Natural killer cell (primary cell): ENCODE measurements around the gene LYZL1. TPM values are rescaled to one million over a fixed set of nuclear protein-coding genes. Genes with fewer than 3 reads are reported as not detected.

Experiments used
- ATAC-seq, 3 donors: fragments of 150-1000 bp in 2 of 3; fragments of 200-7000 bp in 1 of 3; cut with Tn5 transposase; 1 replicate in 1 of 3; 2 replicates in 2 of 3; pipeline ENCODE4 v1.10.0; 2021; ENCODE audit warnings: mild to moderate bottlenecking in 2 of 3, moderate library complexity in 2 of 3
- DNase-seq, 2 donors: peaks; one replicate each; pipeline versions ENCODE4 v3.0.0 to v3.0.0-alpha.2; 2013 to 2021; ENCODE audit warnings: mixed read lengths in 1 of 2
- H3K27ac ChIP-seq: one replicate; pipeline ENCODE4 v1.5.1; 2013; ENCODE audit warnings: mild to moderate bottlenecking, low read length
- H3K27me3 ChIP-seq: one replicate; pipeline ENCODE4 v1.6.1; 2013; ENCODE audit warnings: low read length; ENCODE audit not compliant: control insufficient read depth, insufficient read depth
- H3K36me3 ChIP-seq: one replicate; pipeline ENCODE4 v1.6.1; 2013; ENCODE audit warnings: low read length; ENCODE audit not compliant: control insufficient read depth, insufficient read depth
- H3K4me1 ChIP-seq: one replicate; pipeline ENCODE4 v1.6.1; 2013; ENCODE audit warnings: low read length; ENCODE audit not compliant: control insufficient read depth, insufficient read depth
- H3K4me3 ChIP-seq: one replicate; pipeline ENCODE4 v1.5.1; 2013; ENCODE audit warnings: low read length
- H3K9me3 ChIP-seq: one replicate; pipeline ENCODE4 v1.6.1; 2013; ENCODE audit warnings: low read length; ENCODE audit not compliant: control insufficient read depth, insufficient read depth
- H3K27ac Mint-ChIP-seq, 2 donors: one replicate each; pipeline ENCODE4 v1.8.0; 2022; ENCODE audit warnings: mild to moderate bottlenecking in 2 of 2, mixed read lengths in 2 of 2, moderate library complexity in 1 of 2
- H3K27me3 Mint-ChIP-seq, 2 donors: one replicate each; pipeline ENCODE4 v1.8.0; 2022; ENCODE audit warnings: low read depth in 2 of 2, mixed read lengths in 2 of 2
- H3K36me3 Mint-ChIP-seq: one replicate; pipeline ENCODE4 v1.8.0; 2022; ENCODE audit warnings: mixed read lengths
- H3K4me1 Mint-ChIP-seq, 2 donors: one replicate each; pipeline ENCODE4 v1.8.0; 2022; ENCODE audit warnings: mixed read lengths in 2 of 2
- H3K4me3 Mint-ChIP-seq: one replicate; pipeline ENCODE4 v1.8.0; 2022; ENCODE audit warnings: mild to moderate bottlenecking, moderate library complexity, mixed read lengths
- H3K9me3 Mint-ChIP-seq, 2 donors: one replicate each; pipeline ENCODE4 v1.8.0; 2022; ENCODE audit warnings: mixed read lengths in 2 of 2
- WGBS: methylation state at CpG from one replicate; pipeline ENCODE4 v1.1.7; 2013; ENCODE audit warnings: missing lambda C conversion rate; ENCODE audit not compliant: insufficient coverage; 5-methylcytosine and 5-hydroxymethylcytosine counted together
- intact Hi-C: fragments of 100-400 bp; cut with micrococcal nuclease; formaldehyde crosslinking; loops from one replicate; pipeline ENCODE4 v1.14.2; 2022
- total RNA-seq, 4 donors: library from RNA; stranded (reverse); fragments of 120-200 nt in 1 of 4; gene quantifications; one replicate each; pipeline versions ENCODE4 v1.2.3 to v1.2.4, GENCODE V29; 2013 to 2022
- TF ChIP-seq, protein P1 (sequence below): fragments of 200-600 bp; IDR thresholded peaks from one replicate; pipeline ENCODE4 v1.8.0; 2022; ENCODE audit warnings: antibody characterized with exemption

The LYZL1 gene
- total RNA-seq, 3 donors from 2014 or later (not counting 1 experiment from before 2014, with no cell fraction given), result not detected

DNA sequence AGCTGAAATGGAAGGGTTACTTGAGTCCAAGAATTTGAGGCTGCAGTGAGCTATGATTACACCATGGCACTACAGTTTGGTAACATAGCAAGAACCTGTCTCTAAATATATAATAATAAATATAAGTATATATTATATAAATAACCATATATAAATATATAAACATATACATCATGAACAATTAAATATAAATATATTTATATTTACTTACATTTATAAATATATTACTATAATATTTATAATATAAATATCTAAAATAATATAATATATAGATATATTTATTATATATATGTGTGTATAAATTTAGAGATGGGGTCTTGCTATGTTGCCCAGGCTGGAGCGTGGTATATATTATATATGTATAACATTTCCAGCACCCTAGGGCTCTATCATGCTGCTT, 42.4 kb upstream of the LYZL1 start:
- intact Hi-C loops, result no loop called here
- H3K9me3 Mint-ChIP-seq, result no peaks in the 10 kb centered on the region
- no peak overlapping the region for H3K4me3 Mint-ChIP-seq
- H3K36me3 Mint-ChIP-seq, result no peaks in the 10 kb centered on the region
- no CpG with 5 or more reads among the region's 1 CpG for WGBS
- no peaks in the 10 kb centered on the region for H3K4me1 Mint-ChIP-seq
- TF ChIP-seq, protein P1, sequence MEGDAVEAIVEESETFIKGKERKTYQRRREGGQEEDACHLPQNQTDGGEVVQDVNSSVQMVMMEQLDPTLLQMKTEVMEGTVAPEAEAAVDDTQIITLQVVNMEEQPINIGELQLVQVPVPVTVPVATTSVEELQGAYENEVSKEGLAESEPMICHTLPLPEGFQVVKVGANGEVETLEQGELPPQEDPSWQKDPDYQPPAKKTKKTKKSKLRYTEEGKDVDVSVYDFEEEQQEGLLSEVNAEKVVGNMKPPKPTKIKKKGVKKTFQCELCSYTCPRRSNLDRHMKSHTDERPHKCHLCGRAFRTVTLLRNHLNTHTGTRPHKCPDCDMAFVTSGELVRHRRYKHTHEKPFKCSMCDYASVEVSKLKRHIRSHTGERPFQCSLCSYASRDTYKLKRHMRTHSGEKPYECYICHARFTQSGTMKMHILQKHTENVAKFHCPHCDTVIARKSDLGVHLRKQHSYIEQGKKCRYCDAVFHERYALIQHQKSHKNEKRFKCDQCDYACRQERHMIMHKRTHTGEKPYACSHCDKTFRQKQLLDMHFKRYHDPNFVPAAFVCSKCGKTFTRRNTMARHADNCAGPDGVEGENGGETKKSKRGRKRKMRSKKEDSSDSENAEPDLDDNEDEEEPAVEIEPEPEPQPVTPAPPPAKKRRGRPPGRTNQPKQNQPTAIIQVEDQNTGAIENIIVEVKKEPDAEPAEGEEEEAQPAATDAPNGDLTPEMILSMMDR, result no peak
- peaks cover 7 to 8% of the 10 kb centered on the region in 2 donors for H3K27me3 Mint-ChIP-seq
- DNase-seq, result no peak
- no peaks in the 10 kb centered on the region for H3K36me3 ChIP-seq
- H3K9me3 ChIP-seq, result no peaks in the 10 kb centered on the region
- no peak for ATAC-seq
- no peak overlapping the region for H3K27ac ChIP-seq
- no peak overlapping the region for H3K4me3 ChIP-seq
- H3K4me1 ChIP-seq, result no peaks in the 10 kb centered on the region
- H3K27ac Mint-ChIP-seq, result no peak overlapping the region
- no peaks in the 10 kb centered on the region for H3K27me3 ChIP-seq

DNA sequence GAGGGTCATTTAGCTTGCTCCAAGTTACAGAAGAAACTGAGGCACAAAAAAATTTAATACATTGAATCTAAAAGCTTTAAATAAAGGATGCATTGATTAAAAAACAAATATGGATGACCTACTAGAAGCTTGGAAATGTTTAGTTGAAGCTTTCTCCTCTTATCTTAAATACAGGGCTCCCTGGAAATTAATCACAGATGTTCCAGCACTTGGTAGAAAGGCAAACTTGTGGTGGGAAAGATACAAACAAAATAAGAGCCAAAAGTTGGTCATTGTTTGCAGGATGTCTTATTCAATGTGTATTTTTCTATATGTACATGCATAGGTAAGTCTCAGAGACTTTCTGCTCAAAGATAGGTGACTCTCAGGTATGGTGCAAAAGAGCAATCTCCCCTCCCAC, 40.7 kb upstream of the LYZL1 start:
- intact Hi-C loops, result no loop called here
- Histone ChIP-seq H3K27ac (no peak overlapping the region), H3K36me3 (no peaks in the 10 kb centered on the region), H3K4me1 (no peaks in the 10 kb centered on the region), H3K9me3 (no peaks in the 10 kb centered on the region), H3K4me3 (no peak overlapping the region), H3K27me3 (no peaks in the 10 kb centered on the region)
- H3K4me3 Mint-ChIP-seq, result no peak overlapping the region
- no peaks in the 10 kb centered on the region for H3K4me1 Mint-ChIP-seq
- no peak for ATAC-seq
- H3K36me3 Mint-ChIP-seq, result no peaks in the 10 kb centered on the region
- TF ChIP-seq, protein P1, result no peak
- H3K27ac Mint-ChIP-seq, result no peak overlapping the region
- no peaks in the 10 kb centered on the region for H3K9me3 Mint-ChIP-seq
- H3K27me3 Mint-ChIP-seq, result peaks cover 5 to 8% of the 10 kb centered on the region in 2 donors
- DNase-seq, result no peak

- DNase-seq (no peak), ATAC-seq (no peak)
- 91% methylated on average over 5 of the region's 5 CpGs for WGBS
- Mint-ChIP-seq H3K27ac (no peak overlapping the region), H3K4me1 (no peaks in the 10 kb centered on the region), H3K27me3 (peaks cover 11 to 14% of the 10 kb centered on the region in 2 donors), H3K4me3 (no peak overlapping the region), H3K36me3 (no peaks in the 10 kb centered on the region), H3K9me3 (no peaks in the 10 kb centered on the region)
- TF ChIP-seq, protein P1, result no peak
- Histone ChIP-seq H3K27me3 (no peaks in the 10 kb centered on the region), H3K27ac (no peak overlapping the region), H3K4me1 (no peaks in the 10 kb centered on the region), H3K9me3 (no peaks in the 10 kb centered on the region), H3K4me3 (no peak overlapping the region), H3K36me3 (no peaks in the 10 kb centered on the region)
- intact Hi-C loops, result no loop called here
These were observed 39.9 kb upstream of the LYZL1 start for GRCh38 chr10:29249018-29249417.

DNA sequence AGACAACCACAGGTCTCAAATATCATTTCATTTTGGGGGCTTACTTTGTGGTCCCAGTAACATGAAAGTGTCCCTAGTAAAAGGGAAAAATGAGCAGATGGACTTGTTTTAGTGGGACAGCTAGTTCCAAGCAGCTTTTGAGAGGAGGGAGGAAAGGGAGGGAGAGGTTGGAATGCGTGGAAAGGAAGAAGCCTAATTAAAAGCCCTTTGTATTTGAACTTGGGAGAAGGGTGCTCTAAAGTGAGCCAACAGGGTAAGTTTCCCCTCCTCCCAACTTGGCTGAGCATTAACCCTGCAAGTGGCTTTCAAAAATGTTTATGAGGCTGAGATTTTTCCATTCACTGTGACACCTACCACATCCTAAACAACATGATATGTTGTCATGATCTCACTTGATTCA, 38.8 kb upstream of the LYZL1 start:
- Histone ChIP-seq H3K4me3 (no peak overlapping the region), H3K36me3 (no peaks in the 10 kb centered on the region), H3K27ac (no peak overlapping the region), H3K27me3 (no peaks in the 10 kb centered on the region), H3K4me1 (no peaks in the 10 kb centered on the region), H3K9me3 (no peaks in the 10 kb centered on the region)
- H3K27ac Mint-ChIP-seq, result no peak overlapping the region
- no peaks in the 10 kb centered on the region for H3K4me1 Mint-ChIP-seq
- H3K9me3 Mint-ChIP-seq, result no peaks in the 10 kb centered on the region
- intact Hi-C loops, result no loop called here
- TF ChIP-seq, protein P1, result no peak
- no peak for ATAC-seq
- H3K36me3 Mint-ChIP-seq, result no peaks in the 10 kb centered on the region
- peaks cover 9% of the 10 kb centered on the region in 2 donors for H3K27me3 Mint-ChIP-seq
- no peak overlapping the region for H3K4me3 Mint-ChIP-seq
- 100% methylated on average over 1 of the region's 1 CpG for WGBS
- no peak for DNase-seq
